ENCODE measurements around the gene LRRN3.

- TF ChIP-seq POLR2A (IDR thresholded peaks at IDR 0.05) (no peak), CTCF (IDR thresholded peaks at IDR 0.05) (no peak)
These were observed 4.4 kb upstream of the LRRN3 start for GRCh38 chr7:111086532-111086931.

Data from right lobe of liver (tissue), 4 donors.